NCI-H1105 (cell line): Measurements from ENCODE around the gene COQ5.
A peak's percentile ranks its signal among the peaks of the same experiment; 100 is the strongest.
"Not testable (repeated sequence)": the region's sequence is repeated elsewhere in the genome, so short reads cannot be mapped to it uniquely, and the experiment has no call there.

Experiments
- DNase-seq: peaks from one replicate; lab custom pipeline; 2025; lab: John Stamatoyannopoulos, UW

Gene COQ5

GRCh38 chr12:120528861-120529525, at the start of gene COQ5:
Gene COQ5 (minus strand): TSS chr12:120529158. CDS start chr12:120529141, 17 bp downstream.
- DNase-seq: peak; percentile 84

GRCh38 chr12:120574106-120574505, 45.1 kb upstream of the COQ5 start:
- no peak for DNase-seq

GRCh38 chr12:120573560-120573959, 44.6 kb upstream of the COQ5 start:
- no peak for DNase-seq

DNA sequence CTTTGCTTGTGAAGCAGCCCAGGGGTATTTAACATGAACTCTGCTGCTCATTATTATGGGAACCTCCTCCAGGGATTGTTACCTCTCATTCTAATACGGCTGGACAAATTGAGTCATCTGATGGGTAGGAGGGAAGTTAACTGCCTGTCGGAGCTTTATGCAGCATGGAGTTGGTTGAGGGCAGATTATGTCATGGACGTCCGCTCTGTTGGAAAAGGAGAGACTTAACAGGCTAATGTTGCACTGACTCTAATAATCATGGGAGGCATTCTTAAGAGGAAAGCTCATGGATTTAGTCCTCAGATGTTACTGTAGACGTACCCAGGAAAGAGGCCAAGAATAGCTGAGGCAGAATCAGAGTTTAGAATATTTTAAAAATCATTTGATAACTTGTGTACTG, 42.3 kb upstream of the COQ5 start:
- DNase-seq: no peak

DNA sequence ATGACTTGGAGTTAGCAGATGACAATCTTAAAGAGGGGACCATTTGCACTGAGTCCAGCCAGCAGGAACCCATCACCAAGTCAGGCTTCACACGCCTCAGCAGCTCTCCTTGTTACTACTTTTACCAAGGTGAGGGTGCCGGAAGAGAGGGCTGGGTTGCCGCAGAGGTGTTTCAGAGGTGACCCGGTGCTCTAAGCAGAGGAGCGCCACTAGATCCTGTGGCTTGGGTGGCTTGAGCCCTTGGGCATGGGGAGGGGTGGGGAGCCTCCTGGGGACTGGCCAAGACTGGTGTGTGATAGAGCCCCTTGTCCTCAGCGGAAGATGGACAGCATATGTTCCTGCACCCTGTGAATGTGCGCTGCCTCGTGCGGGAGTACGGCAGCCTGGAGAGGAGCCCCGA, 34.5 kb upstream of the COQ5 start:
- no peak for DNase-seq

DNA sequence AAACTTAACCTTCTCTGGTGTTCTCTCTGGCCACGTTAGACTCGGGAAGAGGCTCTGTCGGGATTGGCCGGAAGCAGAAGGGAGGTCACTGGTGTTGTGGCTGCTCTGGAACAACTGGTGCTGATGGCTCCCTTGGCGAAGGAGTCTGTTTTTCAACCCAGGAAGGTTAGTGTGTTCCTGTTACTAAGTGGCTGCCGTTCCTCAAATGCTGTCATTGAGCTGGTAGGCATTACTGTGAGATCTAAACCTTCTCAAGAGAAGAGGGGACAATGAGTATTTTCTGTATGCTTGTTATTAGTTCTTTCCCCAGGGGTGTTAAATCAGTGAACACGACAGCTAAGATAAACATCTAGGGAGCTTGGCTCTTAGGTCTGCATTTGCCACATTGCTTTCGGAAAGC, 33.9 kb upstream of the COQ5 start:
- no peak for DNase-seq

- no peak for DNase-seq
Measured at GRCh38 chr12:120557589-120557988, 28.6 kb upstream of the COQ5 start.

DNA sequence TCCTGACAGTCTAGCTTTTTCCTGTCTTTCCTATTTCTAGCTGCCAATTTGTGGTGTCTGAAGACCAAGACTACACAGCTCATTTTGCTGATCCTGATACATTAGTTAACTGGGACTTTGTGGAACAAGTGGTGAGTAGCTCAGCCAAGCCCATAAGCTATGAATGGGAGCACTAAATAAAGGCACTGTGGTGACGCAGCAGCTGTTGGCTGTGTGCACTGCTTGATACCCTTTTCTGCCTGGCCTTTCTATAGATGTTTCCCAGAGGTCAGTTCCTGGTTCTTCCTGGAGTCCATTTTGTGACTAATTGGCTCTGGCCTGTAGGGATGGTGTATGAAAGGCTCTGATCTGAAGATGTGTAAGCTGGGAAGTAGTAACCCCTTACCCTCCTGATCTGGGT, 25.7 kb upstream of the COQ5 start:
- DNase-seq: no peak

DNA sequence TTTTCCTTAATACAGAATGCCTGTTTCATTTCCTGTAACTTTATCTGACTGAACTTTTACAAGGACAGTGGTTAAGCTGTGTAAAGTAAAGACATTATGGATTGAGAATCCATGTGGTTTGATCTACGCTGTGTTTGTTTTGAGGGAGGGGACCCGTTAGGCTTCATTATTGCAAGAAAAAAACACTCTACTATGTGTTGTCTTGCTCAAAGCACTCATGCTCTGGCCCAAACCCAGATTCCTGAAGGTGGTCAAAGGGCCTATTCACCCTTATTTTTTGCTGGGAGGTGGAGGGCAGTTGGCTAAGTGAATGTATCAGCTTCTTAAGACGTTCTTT, 17.1 kb upstream of the COQ5 start:
- no peak for DNase-seq

GRCh38 chr12:120544691-120545090, 15.7 kb upstream of the COQ5 start:
- no peak for DNase-seq

DNA sequence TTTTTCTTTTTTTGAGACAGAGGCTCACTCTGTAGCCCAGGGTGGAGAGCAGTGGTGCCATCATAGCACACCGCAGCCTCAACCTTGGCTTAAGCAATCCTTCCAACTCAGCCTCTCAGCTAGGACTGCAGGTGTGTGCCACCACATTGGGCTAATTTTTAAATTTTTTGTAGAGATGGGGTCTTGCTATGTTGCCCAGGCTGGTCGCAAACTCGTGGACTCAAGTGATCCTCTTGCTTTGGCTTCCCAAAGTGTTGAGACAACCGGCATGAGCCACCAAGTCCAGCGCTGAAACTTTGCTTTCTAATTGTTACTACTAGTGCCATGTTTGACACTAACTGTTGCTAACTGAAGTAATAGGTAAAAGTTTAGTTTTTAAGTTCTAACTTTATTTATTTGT, 13.2 kb upstream of the COQ5 start:
- no peak for DNase-seq

GRCh38 chr12:120540445-120540844, 11.5 kb upstream of the COQ5 start:
- DNase-seq: no peak

DNA sequence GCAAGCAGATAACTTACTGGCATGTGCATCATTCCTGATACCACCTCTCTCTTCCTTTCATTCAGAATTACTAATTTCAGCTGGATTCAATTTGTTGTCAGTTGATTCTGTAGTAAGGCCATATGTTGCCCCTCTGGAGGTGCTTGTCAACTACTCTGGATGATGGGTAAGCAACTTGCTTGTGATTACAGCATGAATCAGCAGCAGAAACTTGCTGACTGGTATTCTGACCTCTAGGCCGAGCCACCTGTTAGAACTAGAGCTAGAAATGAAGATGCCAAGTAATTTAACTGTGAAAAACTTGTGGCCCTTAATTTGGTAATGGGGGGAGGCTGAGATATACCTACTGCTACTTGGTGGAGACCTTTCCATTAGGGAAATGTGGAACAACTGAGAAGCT, 10.3 kb upstream of the COQ5 start:
- no peak for DNase-seq

- DNase-seq: no peak
Measured at GRCh38 chr12:120538281-120539156, 9.6 kb upstream of the COQ5 start.

DNA sequence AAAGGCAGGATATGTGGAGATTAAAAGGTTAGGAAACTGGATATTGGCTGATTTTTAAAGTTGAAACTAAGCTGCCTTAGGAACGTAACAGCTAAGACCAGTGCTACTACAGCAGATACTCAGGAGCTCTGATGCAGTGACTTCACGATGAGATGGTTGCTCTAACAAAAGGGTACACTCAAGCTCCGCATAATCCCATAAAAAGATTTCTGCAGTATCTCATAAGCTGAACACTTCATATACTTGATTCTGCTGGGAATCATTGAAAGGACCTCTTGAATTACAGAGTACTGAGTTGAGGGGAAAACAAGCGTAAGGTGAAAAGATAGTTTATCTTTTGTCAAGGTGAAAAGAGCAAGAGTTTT, 8.9 kb upstream of the COQ5 start:
- no peak for DNase-seq

GRCh38 chr12:120536064-120536791, 7.3 kb upstream of the COQ5 start:
- no peak for DNase-seq

DNA sequence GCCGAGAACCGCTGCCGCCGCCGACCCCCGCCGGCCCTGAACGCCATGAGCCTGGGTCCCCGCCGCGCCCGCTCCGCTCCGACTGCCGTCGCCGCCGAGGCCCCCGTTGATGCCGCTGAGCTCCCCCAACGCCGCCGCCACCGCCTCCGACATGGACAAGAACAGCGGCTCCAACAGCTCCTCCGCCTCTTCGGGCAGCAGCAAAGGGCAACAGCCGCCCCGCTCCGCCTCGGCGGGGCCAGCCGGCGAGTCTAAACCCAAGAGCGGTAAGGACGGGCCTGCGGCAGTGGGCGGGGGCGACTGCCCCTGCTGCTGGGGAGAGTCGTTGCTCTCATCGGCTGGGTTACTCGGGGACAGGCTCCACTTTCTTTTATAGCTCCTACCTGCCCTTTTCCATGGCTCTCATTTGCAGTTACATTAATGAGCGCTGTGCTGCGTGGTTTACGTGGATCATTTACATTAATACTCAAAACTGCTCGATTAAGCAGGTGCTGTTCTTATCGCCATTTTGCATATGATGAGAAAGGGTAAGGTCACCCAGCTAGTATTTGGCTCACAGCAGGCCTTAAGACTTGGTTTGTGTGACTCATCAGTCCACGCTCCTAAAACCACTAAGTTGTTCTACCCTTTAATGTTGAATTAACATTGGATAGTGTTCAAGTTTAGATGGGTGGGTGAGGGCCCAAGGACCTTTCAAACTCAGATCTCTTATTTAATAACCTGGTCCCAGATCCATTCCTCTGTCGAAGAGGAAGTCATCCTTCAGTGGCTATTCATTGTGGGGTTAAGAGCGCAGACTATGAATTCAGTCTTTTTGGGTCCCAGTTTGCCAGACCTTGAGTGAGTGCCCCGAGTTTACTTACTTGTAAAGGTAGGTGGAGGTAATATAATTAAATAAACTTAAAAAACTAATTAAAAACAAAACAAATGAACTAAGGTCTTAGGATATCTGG, 6.0 kb upstream of the COQ5 start:
- peak; percentile 39 for DNase-seq

GRCh38 chr12:120534203-120534702, 5.3 kb upstream of the COQ5 start, which contains the start of gene RNF10:
Gene RNF10 (plus strand): TSS chr12:120534356. CDS start chr12:120534812, 456 bp downstream.
- peak; percentile 88 for DNase-seq

DNA sequence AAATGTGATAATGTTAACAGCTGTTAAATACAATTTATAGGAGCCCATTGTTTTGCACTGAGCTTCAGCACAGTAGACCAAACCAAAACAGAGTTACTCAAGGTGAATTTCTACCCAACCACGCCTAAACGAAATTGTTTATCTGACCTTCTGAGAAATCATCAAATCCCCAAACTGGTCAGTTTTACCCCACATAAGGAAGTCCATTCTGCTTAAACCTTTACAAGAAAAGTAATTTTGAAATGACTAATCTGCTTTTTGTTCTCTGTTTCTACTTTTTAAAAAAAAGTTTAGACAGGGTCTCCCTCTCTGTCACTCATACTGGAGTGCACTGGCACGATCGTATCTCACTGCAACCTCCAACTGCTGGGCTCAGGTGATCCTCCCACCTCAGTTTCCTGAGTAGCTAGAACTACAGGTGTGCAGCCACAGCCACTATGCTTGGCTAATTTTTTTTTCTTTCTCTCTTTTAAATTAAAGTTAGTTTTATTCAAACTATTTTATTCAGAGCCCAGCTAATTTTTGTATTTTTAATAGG, 3.8 kb upstream of the COQ5 start:
- no peak for DNase-seq

DNA sequence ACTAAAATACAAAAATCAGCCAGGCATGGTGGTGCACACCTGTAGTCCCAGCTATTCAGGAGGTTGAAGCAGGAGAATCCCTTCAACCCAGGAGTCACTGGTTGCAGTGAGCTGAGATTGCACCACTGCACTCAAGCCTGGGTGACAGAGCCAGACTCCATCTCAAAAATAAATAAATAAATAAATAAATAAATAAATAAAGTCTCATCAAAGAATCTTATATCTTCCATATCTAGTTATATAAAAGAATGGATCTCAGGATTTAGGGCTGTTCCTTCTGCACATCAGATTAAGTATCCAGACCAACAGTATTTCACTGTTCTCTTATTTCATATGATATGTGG, 1.4 kb upstream of the COQ5 start:
- DNase-seq: not testable (repeated sequence)

DNA sequence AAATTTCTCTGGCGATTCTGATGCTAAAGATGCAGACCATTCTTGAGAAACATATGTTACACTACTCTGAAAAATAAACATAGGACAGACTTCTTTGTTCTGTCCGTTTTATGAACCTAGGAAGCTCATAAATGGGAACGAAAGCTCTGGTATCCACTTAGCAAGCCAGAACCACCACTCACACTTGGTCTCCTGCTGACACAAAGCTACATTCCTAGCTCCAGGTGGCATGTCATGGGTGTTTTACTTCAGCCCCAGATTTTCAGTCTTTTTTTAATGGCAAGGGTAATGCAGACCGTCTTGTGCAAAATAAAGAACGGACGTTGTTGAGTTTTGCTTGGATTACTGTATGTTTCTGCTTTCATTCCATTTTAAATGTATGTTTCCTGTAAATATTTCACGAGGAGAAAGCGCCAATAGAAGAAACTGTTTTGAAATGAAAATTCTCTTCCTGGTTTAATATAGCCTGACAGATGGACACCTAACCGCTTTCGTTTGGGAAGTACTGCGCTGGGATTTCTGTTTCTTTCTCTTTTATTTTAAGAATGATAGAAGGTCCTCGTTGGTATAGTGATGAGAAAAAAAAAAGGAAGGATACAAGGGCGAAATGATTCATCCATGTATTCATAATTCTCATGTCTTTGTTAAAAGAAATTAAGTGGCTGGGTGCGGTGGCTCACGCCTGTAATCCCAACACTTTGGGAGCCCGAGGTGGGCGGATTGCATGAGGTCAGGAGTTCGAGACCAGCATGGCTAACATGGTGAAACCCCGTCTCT, 871 bp upstream of the COQ5 start:
- no peak for DNase-seq
